ENCODE measurements around the gene CRYM.

CRYM gene

GRCh38 chr16:21226749-21227148, 51.3 kb downstream of the CRYM start:
- TF ChIP-seq TAF1 (IDR thresholded peaks at IDR 0.05; ENCODE audit: borderline replicate concordance, insufficient read depth, low read length) (no peak), SIN3A (IDR thresholded peaks at IDR 0.05; ENCODE audit: borderline replicate concordance, insufficient read depth, low read length) (no peak), FOXP2 (optimal IDR thresholded peaks at IDR 0.05; ENCODE audit: borderline replicate concordance, extremely low read depth, extremely low read length, insufficient read depth) (no peak), POLR2AphosphoS5 (IDR thresholded peaks at IDR 0.05; ENCODE audit: low read depth, low read length) (no peak)

- TF ChIP-seq FOXP2 (optimal IDR thresholded peaks at IDR 0.05; ENCODE audit: borderline replicate concordance, extremely low read depth, extremely low read length, insufficient read depth) (no peak), REST (IDR thresholded peaks at IDR 0.05; ENCODE audit: insufficient read depth in 1 of 2, low read depth in 2 of 2, low read length in 2 of 2) (no peak), TAF1 (IDR thresholded peaks at IDR 0.05; ENCODE audit: borderline replicate concordance, insufficient read depth, low read length) (no peak), SIN3A (IDR thresholded peaks at IDR 0.05; ENCODE audit: borderline replicate concordance, insufficient read depth, low read length) (no peak), POLR2AphosphoS5 (IDR thresholded peaks at IDR 0.05; ENCODE audit: low read depth, low read length) (no peak)
These were observed 53.3 kb downstream of the CRYM start for GRCh38 chr16:21224800-21225199.

- no peak for TF ChIP-seq POLR2AphosphoS5 (IDR thresholded peaks at IDR 0.05; ENCODE audit: low read depth, low read length)
- no peak for TF ChIP-seq FOXP2 (optimal IDR thresholded peaks at IDR 0.05; ENCODE audit: borderline replicate concordance, extremely low read depth, extremely low read length, insufficient read depth)
- no peak for TF ChIP-seq REST (IDR thresholded peaks at IDR 0.05; ENCODE audit: insufficient read depth in 1 of 2, low read depth in 2 of 2, low read length in 2 of 2)
- TF ChIP-seq SIN3A (IDR thresholded peaks at IDR 0.05; ENCODE audit: borderline replicate concordance, insufficient read depth, low read length) = no peak
- TF ChIP-seq TAF1 (IDR thresholded peaks at IDR 0.05; ENCODE audit: borderline replicate concordance, insufficient read depth, low read length) = no peak
These were observed 54.3 kb downstream of the CRYM start for GRCh38 chr16:21223787-21224186.

GRCh38 chr16:21222495-21223337, 55.4 kb downstream of the CRYM start:
- TF ChIP-seq FOXP2 (optimal IDR thresholded peaks at IDR 0.05; ENCODE audit: borderline replicate concordance, extremely low read depth, extremely low read length, insufficient read depth) (no peak), TAF1 (IDR thresholded peaks at IDR 0.05; ENCODE audit: borderline replicate concordance, insufficient read depth, low read length) (no peak), SIN3A (IDR thresholded peaks at IDR 0.05; ENCODE audit: borderline replicate concordance, insufficient read depth, low read length) (no peak), REST (IDR thresholded peaks at IDR 0.05; ENCODE audit: insufficient read depth in 1 of 2, low read depth in 2 of 2, low read length in 2 of 2) (no peak), POLR2AphosphoS5 (IDR thresholded peaks at IDR 0.05; ENCODE audit: low read depth, low read length) (no peak)

- TF ChIP-seq POLR2AphosphoS5 (IDR thresholded peaks at IDR 0.05; ENCODE audit: low read depth, low read length) (no peak), FOXP2 (optimal IDR thresholded peaks at IDR 0.05; ENCODE audit: borderline replicate concordance, extremely low read depth, extremely low read length, insufficient read depth) (no peak), REST (IDR thresholded peaks at IDR 0.05; ENCODE audit: insufficient read depth in 1 of 2, low read depth in 2 of 2, low read length in 2 of 2) (no peak), SIN3A (IDR thresholded peaks at IDR 0.05; ENCODE audit: borderline replicate concordance, insufficient read depth, low read length) (no peak), TAF1 (IDR thresholded peaks at IDR 0.05; ENCODE audit: borderline replicate concordance, insufficient read depth, low read length) (no peak)
These were observed 58.5 kb downstream of the CRYM start for GRCh38 chr16:21219551-21219950.

Measured in PFSK-1 (cell line).